GM19467 (cell line): Measurements from ENCODE around the gene ABHD16A.

ENCODE experiments used
- ATAC-seq: cut with Tn5 transposase; IDR thresholded peaks from one replicate; pipeline ENCODE4 v1.9.1; 2021; ENCODE audit warnings: mild to moderate bottlenecking, moderate library complexity; ENCODE audit not compliant: unreplicated experiment

Gene ABHD16A

GRCh38 chr6:31642798-31643570, 60.1 kb downstream of the ABHD16A start:
- ATAC-seq: no peak

- no peak for ATAC-seq
Measured at GRCh38 chr6:31641370-31641769, 61.8 kb downstream of the ABHD16A start.

- no peak for ATAC-seq
Measured at GRCh38 chr6:31640612-31641011, 62.5 kb downstream of the ABHD16A start.

GRCh38 chr6:31639449-31639861, 63.7 kb downstream of the ABHD16A start:
- no peak for ATAC-seq

GRCh38 chr6:31639043-31639442, 64.1 kb downstream of the ABHD16A start:
- ATAC-seq: no peak
